ENCODE results near the gene SMC4. TPM values are rescaled to one million over a fixed set of nuclear protein-coding genes. Genes with fewer than 3 reads are reported as not detected.
"Not testable (repeated sequence)": the region's sequence is repeated elsewhere in the genome, so short reads cannot be mapped to it uniquely, and the experiment has no call there.

The SMC4 gene
- 61.1 TPM for polyA plus RNA-seq
- long read RNA-seq, donor 1, partial matches to known transcripts, result 0 of 2 reads
- long read RNA-seq, donor 1, other reads (novel, unspliced or antisense), result 0 of 2 reads
- long read RNA-seq, donor 2, partial matches to known transcripts, result 20 of 23 reads
- long read RNA-seq, donor 2, other reads (novel, unspliced or antisense), result 0 of 23 reads
- long read RNA-seq, donor 3, result 0 reads
- long read RNA-seq, donor 4, partial matches to known transcripts, result 0 of 1 reads
- long read RNA-seq, donor 4, other reads (novel, unspliced or antisense), result 0 of 1 reads
- long read RNA-seq, donor 5, partial matches to known transcripts, result 19 of 20 reads
- long read RNA-seq, donor 5, other reads (novel, unspliced or antisense), result 0 of 20 reads
- long read RNA-seq, donor 6, partial matches to known transcripts, result 23 of 26 reads
- long read RNA-seq, donor 6, other reads (novel, unspliced or antisense), result 0 of 26 reads
- long read RNA-seq, donor 7, result 0 reads
- long read RNA-seq, donor 8, partial matches to known transcripts, result 24 of 32 reads
- long read RNA-seq, donor 8, other reads (novel, unspliced or antisense), result 0 of 32 reads
- long read RNA-seq, donor 9, partial matches to known transcripts, result 9 of 12 reads
- long read RNA-seq, donor 9, other reads (novel, unspliced or antisense), result 0 of 12 reads
- long read RNA-seq, donor 10, partial matches to known transcripts, result 30 of 31 reads
- long read RNA-seq, donor 10, other reads (novel, unspliced or antisense), result 0 of 31 reads
- long read RNA-seq, donor 11, full-length matches to known transcripts, result 4 of 4 reads
- long read RNA-seq, donor 11, partial matches to known transcripts, result 0 of 4 reads
- long read RNA-seq, donor 11, other reads (novel, unspliced or antisense), result 0 of 4 reads

DNA sequence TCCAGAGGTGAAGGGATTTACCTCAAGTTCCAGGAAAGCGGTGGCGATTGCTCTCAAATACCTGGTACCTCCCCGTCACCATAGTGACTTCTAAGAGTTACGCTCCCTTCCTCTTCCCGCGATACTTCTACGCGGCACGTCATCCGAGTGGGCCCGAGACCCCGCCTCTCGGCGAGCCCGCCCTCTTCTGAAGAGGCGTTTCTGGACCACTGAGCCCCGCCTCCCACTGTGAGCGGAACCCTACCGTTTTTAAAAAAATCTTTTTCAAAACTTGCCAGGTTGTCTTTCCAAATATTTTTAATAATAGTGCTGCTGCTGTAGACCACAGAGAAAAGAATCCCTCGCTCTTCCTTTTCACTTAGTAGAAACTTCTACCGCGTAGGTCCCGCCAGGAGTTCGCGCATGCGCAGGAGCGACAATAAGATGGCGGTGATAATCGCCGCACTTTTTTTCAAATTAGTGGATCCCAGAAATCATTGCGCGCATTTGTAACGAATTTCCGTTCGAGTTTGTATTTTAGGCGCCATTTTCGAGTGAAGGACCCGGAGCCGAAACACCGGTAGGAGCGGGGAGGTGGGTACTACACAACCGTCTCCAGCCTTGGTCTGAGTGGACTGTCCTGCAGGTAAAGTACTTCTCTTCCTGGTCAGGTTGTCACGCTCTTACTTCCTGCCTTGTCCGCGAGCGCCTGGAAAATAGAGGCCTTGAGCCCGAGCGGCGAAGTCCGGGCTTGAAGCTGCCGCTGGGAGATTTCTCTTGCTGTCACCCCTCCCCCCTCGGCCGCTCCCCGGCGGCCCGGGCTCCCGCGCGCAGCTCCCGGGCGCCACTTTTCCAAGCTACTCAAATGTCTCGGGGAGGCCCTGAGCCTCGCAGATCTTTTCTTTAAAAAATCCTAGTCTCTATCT, at the start of gene SMC4, which contains the start of gene IFT80:
Gene SMC4 (plus strand): TSS at position 526 of the 905 bp plus-strand sequence. CDS start 1,177 bp downstream, outside the sequence.
Gene IFT80 (minus strand): TSS at position 101 of the 905 bp plus-strand sequence. CDS start 14,625 bp downstream, outside the sequence.
- WGBS (ENCODE audit: insufficient coverage, low lambda C conversion rate), result 0% methylated on average over 3 of the region's 63 CpGs
- Histone ChIP-seq H3K27ac (ENCODE audit: low read length) (peak within 1 kb of the TSS; percentile 89), H3K4me1 (ENCODE audit: control insufficient read depth, insufficient read depth, low read length) (no peaks in the 10 kb centered on the region), H3K9me3 (ENCODE audit: control insufficient read depth, low read depth, low read length) (no peaks in the 10 kb centered on the region), H3K4me3 (ENCODE audit: low read length) (peak within 1 kb of the TSS; percentile 74), H3K27me3 (ENCODE audit: control insufficient read depth, insufficient read depth, low read length) (no peaks in the 10 kb centered on the region), H3K36me3 (ENCODE audit: control insufficient read depth, insufficient read depth, low read length) (no peaks in the 10 kb centered on the region)
- peak; percentile 97 for DNase-seq

- Histone ChIP-seq H3K27ac (ENCODE audit: low read length) (no peak overlapping the region), H3K4me1 (ENCODE audit: control insufficient read depth, insufficient read depth, low read length) (no peaks in the 10 kb centered on the region), H3K27me3 (ENCODE audit: control insufficient read depth, insufficient read depth, low read length) (no peaks in the 10 kb centered on the region), H3K9me3 (ENCODE audit: control insufficient read depth, low read depth, low read length) (no peaks in the 10 kb centered on the region), H3K36me3 (ENCODE audit: control insufficient read depth, insufficient read depth, low read length) (peaks cover 5% of the 10 kb centered on the region), H3K4me3 (ENCODE audit: low read length) (no peak overlapping the region)
- no peak for DNase-seq
- WGBS (ENCODE audit: insufficient coverage, low lambda C conversion rate), result 100% methylated on average over 2 of the region's 4 CpGs
Measured at GRCh38 chr3:160355826-160356225, 43.6 kb upstream of the SMC4 start.

DNA sequence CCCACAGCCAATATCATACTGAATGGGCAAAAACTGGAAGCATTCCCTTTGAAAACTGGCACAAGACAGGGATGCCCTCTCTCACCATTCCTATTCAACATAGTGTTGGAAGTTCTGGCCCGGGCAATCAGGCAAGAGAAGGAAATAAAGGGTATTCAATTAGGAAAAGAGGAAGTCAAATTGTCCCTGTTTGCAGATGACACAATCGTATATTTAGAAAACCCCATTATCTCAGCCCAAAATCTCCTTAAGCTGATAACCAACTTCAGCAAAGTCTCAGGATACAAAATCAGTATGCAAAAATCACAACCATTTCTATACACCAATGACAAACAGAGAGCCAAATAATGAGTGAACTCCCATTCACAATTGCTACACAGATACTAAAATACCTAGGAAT, 36.6 kb upstream of the SMC4 start:
- not testable (repeated sequence) for H3K36me3 ChIP-seq (ENCODE audit: control insufficient read depth, insufficient read depth, low read length); H3K9me3 ChIP-seq (ENCODE audit: control insufficient read depth, low read depth, low read length); H3K4me3 ChIP-seq (ENCODE audit: low read length); DNase-seq; H3K4me1 ChIP-seq (ENCODE audit: control insufficient read depth, insufficient read depth, low read length); H3K27ac ChIP-seq (ENCODE audit: low read length); H3K27me3 ChIP-seq (ENCODE audit: control insufficient read depth, insufficient read depth, low read length)
- no CpG with 5 or more reads among the region's 2 CpGs for WGBS (ENCODE audit: insufficient coverage, low lambda C conversion rate)

GRCh38 chr3:160365869-160366522, 33.5 kb upstream of the SMC4 start:
- Histone ChIP-seq H3K4me3 (ENCODE audit: low read length) (no peak overlapping the region), H3K27ac (ENCODE audit: low read length) (no peak overlapping the region), H3K36me3 (ENCODE audit: control insufficient read depth, insufficient read depth, low read length) (no peaks in the 10 kb centered on the region), H3K27me3 (ENCODE audit: control insufficient read depth, insufficient read depth, low read length) (no peaks in the 10 kb centered on the region), H3K9me3 (ENCODE audit: control insufficient read depth, low read depth, low read length) (no peaks in the 10 kb centered on the region), H3K4me1 (ENCODE audit: control insufficient read depth, insufficient read depth, low read length) (no peaks in the 10 kb centered on the region)
- DNase-seq, result peak in 1 of 2 donors; percentile 13
- no CpG with 5 or more reads among the region's 1 CpG for WGBS (ENCODE audit: insufficient coverage, low lambda C conversion rate)

DNA sequence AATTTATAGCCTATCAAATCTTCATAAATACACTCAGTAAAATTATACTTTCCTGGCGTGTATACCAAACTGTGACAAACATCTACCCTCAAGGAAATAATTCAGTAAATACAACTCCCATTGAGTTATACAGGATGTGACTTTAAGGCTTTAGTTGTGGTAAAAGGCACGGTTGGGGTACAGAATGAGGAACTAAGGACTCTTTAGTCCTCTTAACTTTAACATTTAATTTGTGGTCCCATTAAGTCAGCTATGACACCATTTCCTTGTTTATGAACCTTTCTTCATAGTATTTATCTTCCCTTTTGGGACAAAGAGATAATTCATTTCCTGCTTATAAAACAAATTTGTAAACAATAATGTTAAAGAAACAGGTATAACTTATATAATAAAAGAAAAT, 30.6 kb upstream of the SMC4 start:
- Histone ChIP-seq H3K36me3 (ENCODE audit: control insufficient read depth, insufficient read depth, low read length) (peaks cover 6% of the 10 kb centered on the region), H3K27me3 (ENCODE audit: control insufficient read depth, insufficient read depth, low read length) (no peaks in the 10 kb centered on the region), H3K9me3 (ENCODE audit: control insufficient read depth, low read depth, low read length) (no peaks in the 10 kb centered on the region), H3K4me3 (ENCODE audit: low read length) (no peak overlapping the region), H3K4me1 (ENCODE audit: control insufficient read depth, insufficient read depth, low read length) (no peaks in the 10 kb centered on the region), H3K27ac (ENCODE audit: low read length) (no peak overlapping the region)
- no peak for DNase-seq
- 94% methylated on average over 2 of the region's 2 CpGs for WGBS (ENCODE audit: insufficient coverage, low lambda C conversion rate)

GRCh38 chr3:160369784-160370183, 29.7 kb upstream of the SMC4 start:
- 100% methylated on average over 1 of the region's 1 CpG for WGBS (ENCODE audit: insufficient coverage, low lambda C conversion rate)
- Histone ChIP-seq H3K36me3 (ENCODE audit: control insufficient read depth, insufficient read depth, low read length) (peaks cover 12% of the 10 kb centered on the region), H3K4me3 (ENCODE audit: low read length) (no peak overlapping the region), H3K27ac (ENCODE audit: low read length) (no peak overlapping the region), H3K4me1 (ENCODE audit: control insufficient read depth, insufficient read depth, low read length) (no peaks in the 10 kb centered on the region), H3K9me3 (ENCODE audit: control insufficient read depth, low read depth, low read length) (no peaks in the 10 kb centered on the region), H3K27me3 (ENCODE audit: control insufficient read depth, insufficient read depth, low read length) (no peaks in the 10 kb centered on the region)
- no peak for DNase-seq

- no CpG with 5 or more reads among the region's 6 CpGs for WGBS (ENCODE audit: insufficient coverage, low lambda C conversion rate)
- no peaks in the 10 kb centered on the region for H3K27me3 ChIP-seq (ENCODE audit: control insufficient read depth, insufficient read depth, low read length)
- peaks cover 13% of the 10 kb centered on the region for H3K36me3 ChIP-seq (ENCODE audit: control insufficient read depth, insufficient read depth, low read length)
- H3K4me3 ChIP-seq (ENCODE audit: low read length), result no peak overlapping the region
- H3K27ac ChIP-seq (ENCODE audit: low read length), result no peak overlapping the region
- no peaks in the 10 kb centered on the region for H3K9me3 ChIP-seq (ENCODE audit: control insufficient read depth, low read depth, low read length)
- no peak for DNase-seq
- H3K4me1 ChIP-seq (ENCODE audit: control insufficient read depth, insufficient read depth, low read length), result no peaks in the 10 kb centered on the region
Measured at GRCh38 chr3:160370987-160371857, 28.2 kb upstream of the SMC4 start.

GRCh38 chr3:160372780-160373179, 26.7 kb upstream of the SMC4 start:
- no peak for DNase-seq
- no peaks in the 10 kb centered on the region for H3K9me3 ChIP-seq (ENCODE audit: control insufficient read depth, low read depth, low read length)
- H3K4me3 ChIP-seq (ENCODE audit: low read length), result no peak overlapping the region
- no peaks in the 10 kb centered on the region for H3K4me1 ChIP-seq (ENCODE audit: control insufficient read depth, insufficient read depth, low read length)
- no peak overlapping the region for H3K27ac ChIP-seq (ENCODE audit: low read length)
- H3K36me3 ChIP-seq (ENCODE audit: control insufficient read depth, insufficient read depth, low read length), result peaks cover 19% of the 10 kb centered on the region
- no peaks in the 10 kb centered on the region for H3K27me3 ChIP-seq (ENCODE audit: control insufficient read depth, insufficient read depth, low read length)

- no peaks in the 10 kb centered on the region for H3K27me3 ChIP-seq (ENCODE audit: control insufficient read depth, insufficient read depth, low read length)
- no peak overlapping the region for H3K27ac ChIP-seq (ENCODE audit: low read length)
- H3K9me3 ChIP-seq (ENCODE audit: control insufficient read depth, low read depth, low read length), result no peaks in the 10 kb centered on the region
- DNase-seq, result no peak
- no CpG with 5 or more reads among the region's 2 CpGs for WGBS (ENCODE audit: insufficient coverage, low lambda C conversion rate)
- peaks cover 19% of the 10 kb centered on the region for H3K36me3 ChIP-seq (ENCODE audit: control insufficient read depth, insufficient read depth, low read length)
- no peak overlapping the region for H3K4me3 ChIP-seq (ENCODE audit: low read length)
- no peaks in the 10 kb centered on the region for H3K4me1 ChIP-seq (ENCODE audit: control insufficient read depth, insufficient read depth, low read length)
Measured at GRCh38 chr3:160373655-160374054, 25.8 kb upstream of the SMC4 start.
